Omental fat pad (tissue), 4 donors: Measurements from ENCODE around the gene MCC. TPM values are rescaled to one million over a fixed set of nuclear protein-coding genes. Genes with fewer than 3 reads are reported as not detected.
"Not testable (repeated sequence)": the region's sequence is repeated elsewhere in the genome, so short reads cannot be mapped to it uniquely, and the experiment has no call there.

Experiments
- ATAC-seq: fragments of 150-250 bp; one replicate; pipeline ENCODE4 v1.9.1; 2016; ENCODE audit warnings: mild to moderate bottlenecking, moderate library complexity; ENCODE audit not compliant: low FRiP score
- DNase-seq: peaks from one replicate; pipeline ENCODE4 v3.0.0-alpha.2; 2019; ENCODE audit warnings: low spot score
- CTCF ChIP-seq, 3 donors: fragments of 450-650 bp; IDR thresholded peaks; one replicate each; pipeline ENCODE4 v1.5.1; 2016 to 2017; ENCODE audit warnings: antibody characterized with exemption in 3 of 3, mild to moderate bottlenecking in 3 of 3, moderate library complexity in 2 of 3
- total RNA-seq, 4 donors: library from RNA; depleted of rRNA; stranded (reverse); fragments of >200 nt; gene quantifications; one replicate each; pipeline ENCODE4 v1.1.0, GENCODE V29; 2016

MCC gene
- total RNA-seq, 4 donors from 2014 or later = 32.8 to 56.3 (median 44.4) TPM

- DNase-seq (no peak), ATAC-seq (no peak)
- TF ChIP-seq CTCF (IDR thresholded peaks at IDR 0.05) = no peak
Observed at GRCh38 chr5:113084402-113085083, 403.7 kb downstream of the MCC start.

- TF ChIP-seq CTCF (IDR thresholded peaks at IDR 0.05) = no peak
Observed at GRCh38 chr5:113083481-113083880, 404.8 kb downstream of the MCC start.

GRCh38 chr5:113082547-113082905 lies 405.7 kb downstream of the MCC start:
- TF ChIP-seq CTCF (IDR thresholded peaks at IDR 0.05) = no peak
- ATAC-seq = peak; percentile 46
- no peak for DNase-seq

More at GRCh38 chr5:113083481-113083880, 404.8 kb downstream of the MCC start:
- ATAC-seq = no peak
- no peak for DNase-seq

GRCh38 chr5:113081881-113082546 lies 406.2 kb downstream of the MCC start:
- DNase-seq (no peak), ATAC-seq (peak; percentile 93)
- no peak for TF ChIP-seq CTCF (IDR thresholded peaks at IDR 0.05)

- DNase-seq (no peak), ATAC-seq (no peak)
- TF ChIP-seq CTCF (IDR thresholded peaks at IDR 0.05) = no peak
Observed at GRCh38 chr5:113081091-113081839, 407.0 kb downstream of the MCC start.

- not testable (repeated sequence) for ATAC-seq, DNase-seq
Observed at GRCh38 chr5:113076649-113077048, 411.6 kb downstream of the MCC start.

- ATAC-seq (no peak), DNase-seq (no peak)
- TF ChIP-seq CTCF (IDR thresholded peaks at IDR 0.05) = no peak
Observed at GRCh38 chr5:113075019-113075418, 413.2 kb downstream of the MCC start.

GRCh38 chr5:113073629-113074034 lies 414.6 kb downstream of the MCC start:
- DNase-seq, ATAC-seq: not testable (repeated sequence)
